ENCODE results near the gene SHISA9. TPM values are rescaled to one million over a fixed set of nuclear protein-coding genes. Genes with fewer than 3 reads are reported as not detected.

Gene SHISA9
- polyA plus RNA-seq, 1 of the 3 experiments (the other 2 are of a cell fraction): 0.02 TPM

DNA sequence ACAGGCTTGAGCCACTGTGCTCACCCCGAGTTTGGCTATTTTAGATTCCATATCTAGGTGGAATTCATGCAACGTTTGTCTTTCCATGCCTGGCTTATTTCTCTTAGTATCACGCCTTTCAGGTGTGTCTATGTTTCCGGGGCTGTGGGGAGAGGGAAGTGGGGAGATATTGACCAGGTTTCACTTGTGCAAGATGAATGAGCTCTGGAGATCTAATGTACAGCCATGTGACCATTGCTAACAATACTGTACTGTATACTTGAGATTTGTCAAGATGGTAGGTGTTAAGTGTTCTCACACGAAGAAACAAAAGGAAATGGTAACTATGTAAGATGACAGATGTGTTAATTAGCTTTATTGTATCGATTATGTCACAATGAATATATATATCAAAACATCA is 199.6 kb downstream of the SHISA9 start (continued):
- TF ChIP-seq, protein P1, sequence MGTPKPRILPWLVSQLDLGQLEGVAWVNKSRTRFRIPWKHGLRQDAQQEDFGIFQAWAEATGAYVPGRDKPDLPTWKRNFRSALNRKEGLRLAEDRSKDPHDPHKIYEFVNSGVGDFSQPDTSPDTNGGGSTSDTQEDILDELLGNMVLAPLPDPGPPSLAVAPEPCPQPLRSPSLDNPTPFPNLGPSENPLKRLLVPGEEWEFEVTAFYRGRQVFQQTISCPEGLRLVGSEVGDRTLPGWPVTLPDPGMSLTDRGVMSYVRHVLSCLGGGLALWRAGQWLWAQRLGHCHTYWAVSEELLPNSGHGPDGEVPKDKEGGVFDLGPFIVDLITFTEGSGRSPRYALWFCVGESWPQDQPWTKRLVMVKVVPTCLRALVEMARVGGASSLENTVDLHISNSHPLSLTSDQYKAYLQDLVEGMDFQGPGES (IDR thresholded peaks at IDR 0.05; ENCODE audit: low read depth, low read length): no peak

DNA sequence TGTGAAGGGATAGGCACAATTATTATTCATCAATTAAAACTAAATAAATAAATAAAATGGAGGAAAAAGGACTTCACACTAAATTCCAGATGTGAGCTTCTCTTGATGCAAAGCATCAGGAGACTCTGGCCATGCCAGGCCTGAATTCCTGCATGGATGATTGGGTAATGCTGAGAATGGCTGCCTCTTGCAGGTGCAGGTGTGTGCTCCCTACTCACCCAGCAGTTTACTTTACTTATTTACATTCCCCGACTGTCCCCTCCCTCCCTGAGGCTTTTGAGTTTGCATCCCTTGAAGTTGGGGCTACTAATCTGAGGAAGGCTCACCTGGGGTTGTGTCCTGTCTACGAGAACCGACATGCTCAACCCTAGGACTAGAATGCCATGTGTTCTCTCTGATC is 200.4 kb downstream of the SHISA9 start:
- no peaks in the 10 kb centered on the region for H3K27me3 ChIP-seq (ENCODE audit: insufficient read depth)
- no peaks in the 10 kb centered on the region for H3K4me1 ChIP-seq (ENCODE audit: control insufficient read depth in 1 of 2, insufficient read depth in 2 of 2, low read depth in 1 of 2, low read length in 1 of 2)
- TF ChIP-seq TEAD4 (IDR thresholded peaks at IDR 0.05; ENCODE audit: borderline replicate concordance, insufficient read depth): no peak
- TF ChIP-seq, protein P2, sequence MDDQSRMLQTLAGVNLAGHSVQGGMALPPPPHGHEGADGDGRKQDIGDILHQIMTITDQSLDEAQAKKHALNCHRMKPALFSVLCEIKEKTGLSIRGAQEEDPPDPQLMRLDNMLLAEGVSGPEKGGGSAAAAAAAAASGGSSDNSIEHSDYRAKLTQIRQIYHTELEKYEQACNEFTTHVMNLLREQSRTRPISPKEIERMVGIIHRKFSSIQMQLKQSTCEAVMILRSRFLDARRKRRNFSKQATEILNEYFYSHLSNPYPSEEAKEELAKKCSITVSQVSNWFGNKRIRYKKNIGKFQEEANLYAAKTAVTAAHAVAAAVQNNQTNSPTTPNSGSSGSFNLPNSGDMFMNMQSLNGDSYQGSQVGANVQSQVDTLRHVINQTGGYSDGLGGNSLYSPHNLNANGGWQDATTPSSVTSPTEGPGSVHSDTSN (IDR thresholded peaks at IDR 0.05): no peak
- H3F3A ChIP-seq (replicated peaks; ENCODE audit: insufficient read depth): no peaks in the 10 kb centered on the region
- H3K4me2 ChIP-seq: no peak overlapping the region
- H2AFZ ChIP-seq (ENCODE audit: low read depth): no peak overlapping the region
- POLR2A ChIA-PET: no interaction called here
- H3K36me3 ChIP-seq (replicated peaks in 1 of 2; ENCODE audit: control insufficient read depth in 1 of 2, insufficient read depth in 2 of 2, low read length in 1 of 2): no peaks in the 10 kb centered on the region
- 14% methylated on average over 3 of the region's 3 CpGs for WGBS (ENCODE audit: low lambda C conversion rate)
- H3K9me3 ChIP-seq: no peaks in the 10 kb centered on the region
- H3K79me2 ChIP-seq (ENCODE audit: insufficient read depth): no peaks in the 10 kb centered on the region
- DNase-seq: no peak
- H3K9ac ChIP-seq: no peak overlapping the region
- no peak overlapping the region for H3K4me3 ChIP-seq (ENCODE audit: low read depth in 2 of 2, low read length in 1 of 2)
- H4K20me1 ChIP-seq (ENCODE audit: insufficient read depth): no peaks in the 10 kb centered on the region
- H3K9me2 ChIP-seq: no peaks in the 10 kb centered on the region
- no peak overlapping the region for H3K27ac ChIP-seq (ENCODE audit: low read depth in 2 of 2, low read length in 1 of 2)
- CTCF ChIA-PET: no interaction called here

DNA sequence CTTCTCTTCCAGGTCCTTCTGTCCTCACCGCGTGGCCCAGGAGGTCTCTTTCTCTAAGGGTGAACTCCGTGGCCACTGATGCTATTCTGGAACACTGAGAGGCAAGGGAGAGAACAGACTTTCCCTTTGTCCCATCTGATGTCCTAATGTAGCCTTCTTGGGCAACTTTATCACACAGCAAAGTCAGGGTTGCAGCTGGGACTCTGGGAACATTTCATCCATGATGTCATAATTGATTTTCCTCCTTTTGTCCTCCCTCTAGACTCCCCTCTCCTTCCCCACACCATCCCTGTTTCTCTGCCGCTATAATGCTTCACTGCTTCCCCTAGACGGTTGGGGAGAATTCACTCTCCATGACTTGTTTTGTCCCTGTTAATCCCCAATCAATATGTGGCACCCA is 201.0 kb downstream of the SHISA9 start:
- WGBS (ENCODE audit: low lambda C conversion rate): 30% methylated on average over 5 of the region's 5 CpGs
- Histone ChIP-seq H3K4me2 (no peak overlapping the region), H3K27me3 (ENCODE audit: insufficient read depth) (no peaks in the 10 kb centered on the region), H3K27ac (ENCODE audit: low read depth in 2 of 2, low read length in 1 of 2) (no peak overlapping the region), H3K9ac (no peak overlapping the region), H3K9me2 (no peaks in the 10 kb centered on the region), H3K79me2 (ENCODE audit: insufficient read depth) (no peaks in the 10 kb centered on the region), H3K9me3 (no peaks in the 10 kb centered on the region), H3K4me1 (ENCODE audit: control insufficient read depth in 1 of 2, insufficient read depth in 2 of 2, low read depth in 1 of 2, low read length in 1 of 2) (no peaks in the 10 kb centered on the region), H3K36me3 (replicated peaks in 1 of 2; ENCODE audit: control insufficient read depth in 1 of 2, insufficient read depth in 2 of 2, low read length in 1 of 2) (no peaks in the 10 kb centered on the region), H4K20me1 (ENCODE audit: insufficient read depth) (no peaks in the 10 kb centered on the region), H2AFZ (ENCODE audit: low read depth) (no peak overlapping the region), H3K4me3 (ENCODE audit: low read depth in 2 of 2, low read length in 1 of 2) (no peak overlapping the region), H3F3A (replicated peaks; ENCODE audit: insufficient read depth) (no peaks in the 10 kb centered on the region)
- ChIA-PET POLR2A (no interaction called here), CTCF (no interaction called here)
- no peak for DNase-seq
- TF ChIP-seq MXI1 (IDR thresholded peaks at IDR 0.05; ENCODE audit: low read depth, low read length) (no peak), GATA2 (CRISPR knock-in tag; IDR thresholded peaks at IDR 0.05) (no peak), FOSL2 (IDR thresholded peaks at IDR 0.05; ENCODE audit: borderline replicate concordance, low read depth) (no peak), RAD21 (IDR thresholded peaks at IDR 0.05; ENCODE audit: low read length) (no peak), GABPA (IDR thresholded peaks at IDR 0.05; ENCODE audit: low read depth) (no peak), POLR2AphosphoS5 (IDR thresholded peaks at IDR 0.05; ENCODE audit: low read depth, low read length) (no peak), SIN3A (IDR thresholded peaks at IDR 0.05; ENCODE audit: borderline replicate concordance, low read depth, low read length) (no peak), TEAD4 (IDR thresholded peaks at IDR 0.05; ENCODE audit: borderline replicate concordance, insufficient read depth) (no peak), EZH2phosphoT487 (IDR thresholded peaks at IDR 0.05; ENCODE audit: borderline replicate concordance, low read depth) (no peak), FOXJ3 (CRISPR knock-in tag; IDR thresholded peaks at IDR 0.05) (no peak), ELF1 (IDR thresholded peaks at IDR 0.05) (no peak), CHD2 (IDR thresholded peaks at IDR 0.05; ENCODE audit: low read length, partially characterized antibody) (no peak), FOXM1 (IDR thresholded peaks at IDR 0.05; ENCODE audit: low read depth) (no peak), NFIC (IDR thresholded peaks at IDR 0.05; ENCODE audit: borderline replicate concordance) (no peak), RCOR1 (IDR thresholded peaks at IDR 0.05; ENCODE audit: low read length) (no peak), YY1 (IDR thresholded peaks at IDR 0.05; ENCODE audit: low read depth) (no peak)
- TF ChIP-seq, protein P2 (IDR thresholded peaks at IDR 0.05): no peak
- TF ChIP-seq, protein P3, sequence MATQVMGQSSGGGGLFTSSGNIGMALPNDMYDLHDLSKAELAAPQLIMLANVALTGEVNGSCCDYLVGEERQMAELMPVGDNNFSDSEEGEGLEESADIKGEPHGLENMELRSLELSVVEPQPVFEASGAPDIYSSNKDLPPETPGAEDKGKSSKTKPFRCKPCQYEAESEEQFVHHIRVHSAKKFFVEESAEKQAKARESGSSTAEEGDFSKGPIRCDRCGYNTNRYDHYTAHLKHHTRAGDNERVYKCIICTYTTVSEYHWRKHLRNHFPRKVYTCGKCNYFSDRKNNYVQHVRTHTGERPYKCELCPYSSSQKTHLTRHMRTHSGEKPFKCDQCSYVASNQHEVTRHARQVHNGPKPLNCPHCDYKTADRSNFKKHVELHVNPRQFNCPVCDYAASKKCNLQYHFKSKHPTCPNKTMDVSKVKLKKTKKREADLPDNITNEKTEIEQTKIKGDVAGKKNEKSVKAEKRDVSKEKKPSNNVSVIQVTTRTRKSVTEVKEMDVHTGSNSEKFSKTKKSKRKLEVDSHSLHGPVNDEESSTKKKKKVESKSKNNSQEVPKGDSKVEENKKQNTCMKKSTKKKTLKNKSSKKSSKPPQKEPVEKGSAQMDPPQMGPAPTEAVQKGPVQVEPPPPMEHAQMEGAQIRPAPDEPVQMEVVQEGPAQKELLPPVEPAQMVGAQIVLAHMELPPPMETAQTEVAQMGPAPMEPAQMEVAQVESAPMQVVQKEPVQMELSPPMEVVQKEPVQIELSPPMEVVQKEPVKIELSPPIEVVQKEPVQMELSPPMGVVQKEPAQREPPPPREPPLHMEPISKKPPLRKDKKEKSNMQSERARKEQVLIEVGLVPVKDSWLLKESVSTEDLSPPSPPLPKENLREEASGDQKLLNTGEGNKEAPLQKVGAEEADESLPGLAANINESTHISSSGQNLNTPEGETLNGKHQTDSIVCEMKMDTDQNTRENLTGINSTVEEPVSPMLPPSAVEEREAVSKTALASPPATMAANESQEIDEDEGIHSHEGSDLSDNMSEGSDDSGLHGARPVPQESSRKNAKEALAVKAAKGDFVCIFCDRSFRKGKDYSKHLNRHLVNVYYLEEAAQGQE (IDR thresholded peaks at IDR 0.05; ENCODE audit: low read depth, low read length): no peak

Measured in SK-N-SH (cell line).